GM21786 (cell line): ENCODE measurements around the gene TBX19.

Experiments
- ATAC-seq: cut with Tn5 transposase; IDR thresholded peaks from one replicate; pipeline ENCODE4 v1.9.1; 2021; ENCODE audit not compliant: unreplicated experiment

Gene TBX19

DNA sequence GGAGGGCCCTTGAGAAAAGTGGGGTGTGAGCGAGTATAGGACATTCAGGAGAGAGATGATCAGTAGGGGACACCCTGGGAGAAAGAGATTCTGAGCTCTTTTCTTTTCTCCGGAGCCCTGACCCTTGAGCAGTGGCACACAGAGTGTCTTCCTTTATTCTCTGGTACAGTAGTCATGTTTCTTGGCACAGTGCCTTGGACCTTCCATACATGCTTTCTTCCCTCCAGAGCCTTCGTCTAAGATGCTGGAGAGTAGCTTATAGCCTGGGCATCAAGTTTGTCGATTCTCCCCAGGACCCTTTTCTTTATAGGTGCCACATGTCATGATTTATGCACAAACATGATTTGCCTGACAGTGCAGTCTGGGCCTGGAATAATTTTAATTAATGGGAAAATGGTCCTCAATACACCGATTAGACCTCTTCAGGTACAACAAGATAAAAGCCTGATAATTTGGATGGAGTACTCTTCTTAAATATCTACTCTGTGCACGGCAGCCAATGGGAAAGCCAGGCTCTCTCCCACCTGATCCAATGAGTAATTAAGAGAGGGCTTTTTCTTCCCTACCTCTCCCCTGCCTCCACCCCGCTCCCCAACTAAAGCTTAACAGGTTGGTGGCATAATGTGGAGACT lies at the start of gene TBX19:
Gene TBX19 (plus strand): TSS at position 582 of the 632 bp plus-strand sequence. CDS start 214 bp downstream, outside the sequence.
- no peak for ATAC-seq

DNA sequence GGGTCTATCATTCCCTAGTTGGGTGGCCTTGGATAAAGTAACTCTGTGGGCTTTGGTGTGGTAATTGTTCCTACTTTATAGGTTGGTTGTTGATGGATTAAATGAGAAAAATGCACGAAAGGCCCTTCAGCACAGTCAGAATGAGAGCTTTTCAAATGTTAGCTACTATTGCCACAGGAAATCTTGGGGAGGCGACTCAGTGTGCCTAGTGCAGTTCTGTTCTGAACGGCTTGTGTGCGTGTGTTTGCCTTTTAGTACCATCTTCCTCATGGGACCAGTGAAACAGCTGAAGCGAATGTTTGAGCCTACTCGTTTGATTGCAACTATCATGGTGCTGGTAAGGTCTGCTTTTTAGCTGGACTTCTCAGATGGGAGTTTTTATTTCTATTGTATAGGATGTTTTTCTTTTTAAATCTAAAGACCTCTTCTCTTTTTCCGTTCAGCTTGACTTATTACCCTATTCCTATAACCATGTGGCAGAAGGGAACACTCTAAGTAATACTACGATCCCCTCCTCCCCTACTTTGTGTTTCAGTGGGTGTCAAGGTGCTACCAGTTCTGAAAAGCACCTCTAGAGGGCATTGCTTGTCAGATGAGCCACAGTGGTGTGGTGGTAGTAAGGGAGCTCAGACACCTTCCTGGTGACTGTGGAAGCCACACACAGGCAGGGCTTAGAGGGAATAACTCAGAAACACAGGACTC lies 45.7 kb upstream of the TBX19 start:
- peak; percentile 83 for ATAC-seq

- ATAC-seq, result peak; percentile 15
Measured at GRCh38 chr1:168235548-168235885, 45.2 kb upstream of the TBX19 start.

- ATAC-seq, result no peak
Measured at GRCh38 chr1:168235937-168236336, 44.7 kb upstream of the TBX19 start.

DNA sequence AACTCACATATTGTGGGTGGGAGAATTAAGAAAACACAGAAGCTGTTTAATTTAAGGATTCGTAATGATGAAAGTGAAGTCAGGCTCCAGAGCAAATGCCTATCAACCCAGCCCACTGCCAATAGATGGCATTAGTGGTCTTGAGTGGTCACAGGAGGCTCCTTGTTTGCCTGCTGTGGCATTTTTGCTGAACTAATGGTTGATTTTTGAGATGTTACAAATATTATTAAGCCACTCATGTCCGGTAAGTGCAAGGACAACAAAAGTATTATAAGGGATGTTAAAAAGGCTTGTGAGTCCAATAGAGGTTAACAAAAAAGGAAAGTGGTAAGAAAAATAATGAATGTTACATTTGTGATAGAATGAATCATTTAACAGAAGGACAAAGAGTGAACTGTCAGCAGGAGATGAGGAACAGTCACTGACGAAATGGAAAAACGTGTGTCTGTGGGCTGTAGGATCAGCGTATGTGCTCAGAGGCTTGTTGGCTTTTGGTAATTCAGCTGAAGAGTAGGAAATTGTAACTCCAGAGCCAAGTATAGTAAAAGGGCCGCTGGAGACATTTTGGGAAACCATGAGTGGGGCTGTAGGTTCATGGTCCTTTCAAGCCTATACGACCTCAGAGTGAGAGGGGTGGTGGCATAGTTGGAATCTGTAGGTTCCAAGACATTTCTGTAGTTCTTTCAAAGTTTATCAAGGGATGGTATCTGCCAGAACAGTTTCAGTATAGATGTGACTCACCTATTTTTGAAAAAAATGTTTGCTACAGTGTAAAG lies 43.7 kb upstream of the TBX19 start:
- peak; percentile 46 for ATAC-seq

DNA sequence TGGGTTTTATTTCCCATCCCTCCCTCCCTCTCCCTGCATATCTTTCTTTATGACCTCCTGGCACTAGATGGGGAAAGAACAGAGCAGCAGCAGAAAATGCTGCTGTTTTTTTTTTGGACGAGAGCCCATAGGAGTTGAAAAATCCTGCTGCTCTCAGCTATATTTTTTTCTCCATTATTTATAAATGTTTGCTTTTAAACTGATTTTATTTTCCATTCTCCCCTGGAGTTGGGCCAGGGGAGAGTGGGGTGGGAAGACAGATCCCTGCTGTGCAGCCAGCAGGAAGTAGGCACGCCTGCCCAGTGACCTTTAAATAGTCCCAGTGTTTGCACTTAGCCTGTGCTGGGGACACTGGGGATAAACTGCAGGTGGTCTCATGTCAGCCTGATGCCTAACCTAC lies 37.5 kb upstream of the TBX19 start:
- no peak for ATAC-seq

DNA sequence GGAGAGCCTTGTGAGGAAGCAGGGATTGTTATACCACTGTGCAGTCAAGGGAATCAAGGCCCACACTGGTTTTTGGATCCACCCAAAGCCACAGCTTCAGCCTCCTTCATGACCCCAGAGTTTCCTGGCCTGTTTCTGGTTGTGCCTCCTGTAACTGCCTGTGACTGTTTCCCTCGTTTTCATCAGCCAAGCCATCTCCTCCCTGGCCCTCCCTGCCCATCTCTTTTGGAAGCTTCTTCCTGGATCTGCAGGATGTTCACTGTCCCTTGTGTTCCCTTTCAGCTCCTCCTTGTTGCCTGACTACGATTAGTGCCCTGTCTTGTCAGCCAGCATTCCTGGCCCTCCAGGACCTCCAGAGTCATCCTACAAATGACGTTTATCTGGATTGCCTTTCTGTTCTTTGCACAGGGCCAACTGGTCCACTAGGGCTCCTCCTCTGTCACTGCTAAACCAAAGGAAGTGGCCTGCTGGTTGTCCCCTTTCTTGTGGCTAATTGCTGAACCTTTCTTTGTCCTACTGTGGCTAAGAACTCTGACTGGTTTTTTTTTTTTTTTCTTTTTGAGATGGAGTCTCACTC lies 37.0 kb upstream of the TBX19 start:
- ATAC-seq, result no peak

DNA sequence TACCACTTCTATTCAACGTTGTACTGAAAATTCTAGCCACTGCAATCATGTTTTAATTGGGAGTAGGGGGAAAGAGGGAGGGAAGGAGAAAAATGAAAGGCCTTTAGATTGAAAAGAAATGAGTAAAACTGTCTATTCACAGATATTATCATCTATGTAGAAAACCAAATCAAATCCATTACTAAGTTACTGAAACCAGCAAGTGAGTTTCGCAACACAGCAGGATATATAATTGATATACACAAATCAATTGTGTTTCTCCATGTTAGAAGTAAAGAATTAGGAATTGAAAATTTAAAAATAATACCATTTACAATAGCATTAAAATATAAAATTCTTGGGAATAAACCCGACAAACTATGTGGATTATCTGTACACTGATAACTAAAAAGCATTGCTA lies 35.6 kb upstream of the TBX19 start:
- no peak for ATAC-seq

GRCh38 chr1:168246506-168246905 lies 34.2 kb upstream of the TBX19 start:
- no peak for ATAC-seq

DNA sequence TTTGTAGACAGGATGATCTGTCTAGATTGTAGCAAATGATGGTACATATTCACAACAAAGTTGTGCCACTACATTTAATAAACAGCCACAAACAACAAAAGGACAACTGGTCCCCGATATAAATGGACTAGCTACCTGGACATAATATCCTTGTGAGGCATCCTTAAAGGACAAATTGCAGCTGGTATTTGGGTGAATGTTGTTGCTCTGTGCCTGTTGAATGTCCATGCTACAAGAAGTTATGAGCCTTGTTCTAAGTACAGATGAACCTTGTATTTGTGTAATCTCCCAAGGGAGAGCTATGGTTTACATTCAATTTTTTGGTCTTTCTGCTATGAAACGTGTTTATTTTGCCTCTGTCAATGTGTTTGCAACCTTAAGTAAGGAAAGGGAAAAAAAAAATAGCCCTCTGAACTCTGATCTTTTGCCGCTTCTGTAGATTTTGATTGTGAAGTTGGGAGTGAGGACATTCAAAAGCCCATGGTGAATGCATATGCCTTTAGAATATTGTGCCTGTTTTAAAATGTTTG lies 28.4 kb upstream of the TBX19 start:
- no peak for ATAC-seq

DNA sequence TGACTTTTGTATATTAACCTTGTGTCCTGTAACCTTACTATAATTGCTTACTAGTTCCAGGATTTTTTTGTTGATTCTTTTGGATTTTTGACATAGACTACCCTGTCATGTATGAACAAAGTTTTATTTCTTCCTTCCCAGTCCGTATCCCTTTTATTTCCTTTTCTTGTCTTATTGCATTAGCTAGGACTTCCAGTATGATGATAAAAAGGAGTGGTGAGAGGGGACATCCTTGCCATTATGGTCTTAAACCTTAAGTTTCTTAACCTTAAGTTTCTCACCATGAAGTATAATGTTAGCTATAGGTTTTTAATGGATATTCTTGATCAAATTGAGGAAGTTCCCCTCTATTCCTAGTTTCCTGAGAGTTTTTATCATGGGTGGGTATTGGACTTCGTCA lies 24.5 kb upstream of the TBX19 start:
- no peak for ATAC-seq

GRCh38 chr1:168257397-168257796 lies 23.3 kb upstream of the TBX19 start:
- ATAC-seq, result no peak

DNA sequence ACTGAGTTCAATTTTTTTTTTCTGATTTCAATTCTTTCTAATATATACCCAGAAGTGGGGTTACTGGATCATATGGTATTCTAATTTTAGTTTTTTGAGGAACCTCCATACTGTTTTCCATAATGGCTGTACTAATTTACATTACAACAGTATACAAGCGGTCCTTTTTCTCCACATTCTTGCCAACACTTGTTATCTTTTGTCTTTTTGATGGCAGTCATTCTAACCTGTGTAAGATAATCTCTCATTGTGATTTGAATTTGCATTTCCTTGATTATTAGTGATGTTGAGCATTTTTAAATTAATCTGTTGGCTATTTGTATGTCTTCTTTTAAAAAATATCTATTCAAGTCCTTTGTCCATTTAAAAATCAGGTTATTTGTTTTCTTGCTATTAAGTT lies 21.1 kb upstream of the TBX19 start:
- ATAC-seq, result no peak

DNA sequence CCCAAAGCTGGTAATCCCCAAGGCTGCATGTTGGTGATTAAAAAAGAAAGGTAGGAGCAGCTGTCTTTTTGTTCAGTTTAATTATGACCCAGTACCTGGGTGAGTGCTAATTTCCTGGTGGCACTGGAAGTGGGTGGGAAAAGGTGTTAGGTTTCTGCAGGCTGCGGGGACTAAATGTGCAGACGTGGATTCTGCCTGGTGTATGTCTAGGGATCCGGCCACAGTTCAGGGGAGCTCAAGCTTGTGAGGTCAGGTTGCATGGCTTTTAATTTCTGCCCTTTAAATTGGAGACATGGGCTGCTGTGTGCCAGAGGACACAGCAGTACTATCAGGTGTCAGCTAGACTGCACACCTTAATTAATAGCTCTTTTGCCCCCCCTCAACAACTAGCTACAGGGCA lies 20.3 kb upstream of the TBX19 start:
- no peak for ATAC-seq

GRCh38 chr1:168261390-168261789 lies 19.3 kb upstream of the TBX19 start:
- ATAC-seq, result no peak

GRCh38 chr1:168263130-168263529 lies 17.5 kb upstream of the TBX19 start:
- ATAC-seq, result no peak

DNA sequence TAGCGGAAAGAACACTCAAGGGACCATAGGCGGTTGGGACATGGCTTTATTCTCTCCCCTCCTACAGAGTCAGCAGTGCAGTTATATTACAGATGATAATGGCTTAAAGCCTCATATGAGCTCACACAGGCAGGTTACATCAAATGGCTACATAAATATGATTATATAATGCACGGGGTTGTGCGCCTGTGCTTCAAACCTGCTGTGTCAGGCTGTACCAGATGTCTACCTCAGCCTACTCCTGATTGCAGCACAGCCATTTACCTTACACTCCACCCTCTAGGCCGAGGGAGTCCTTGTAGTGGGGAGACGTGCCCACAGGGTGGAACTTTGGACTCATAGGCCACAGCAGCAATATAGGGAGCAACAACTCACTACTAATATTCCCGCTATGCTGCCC lies 16.4 kb upstream of the TBX19 start:
- no peak for ATAC-seq

DNA sequence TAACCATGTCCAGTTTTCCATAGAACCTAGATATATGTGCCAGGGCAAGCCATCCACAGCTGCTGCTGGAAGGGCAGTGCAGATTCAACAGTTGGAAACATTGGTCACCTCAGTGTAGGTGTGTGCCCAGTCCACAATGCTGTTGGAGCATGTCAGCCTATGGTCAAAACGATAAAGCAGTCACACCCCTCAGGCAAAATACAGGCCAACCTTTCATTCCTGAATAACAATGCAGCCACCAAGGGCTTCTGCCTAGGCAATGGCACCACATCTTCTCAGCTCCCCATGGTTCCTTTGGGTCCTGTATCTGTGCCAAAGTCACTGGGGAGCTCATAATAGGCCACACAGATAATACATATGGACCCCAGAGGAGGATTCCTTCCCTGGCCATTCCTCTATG lies 15.1 kb upstream of the TBX19 start:
- no peak for ATAC-seq

DNA sequence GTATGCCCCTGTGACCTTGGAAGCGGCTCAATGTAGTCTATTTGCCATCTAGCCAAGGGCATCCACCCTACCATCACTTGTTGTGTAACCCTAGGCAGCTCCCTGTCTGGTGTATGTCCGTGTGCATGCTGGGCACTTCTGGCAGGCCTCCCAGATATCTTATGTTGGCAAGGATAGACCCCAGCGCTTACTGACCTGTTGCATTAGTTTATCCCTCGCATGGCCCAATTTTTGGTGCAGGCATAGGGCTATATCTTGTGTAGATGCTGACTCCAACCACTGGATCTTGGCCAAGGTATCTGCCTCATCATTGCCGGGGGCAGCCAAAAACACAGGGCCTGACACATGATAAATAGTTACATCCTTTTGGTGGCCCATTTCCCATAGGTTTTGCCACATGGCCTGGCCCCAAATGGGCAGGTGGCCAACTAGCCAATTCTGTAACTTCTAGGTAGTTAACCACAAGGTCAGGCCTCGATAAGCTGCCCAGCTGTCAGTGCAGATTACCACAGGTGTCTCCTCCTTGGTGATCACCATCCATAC lies 14.0 kb upstream of the TBX19 start:
- ATAC-seq, result no peak

DNA sequence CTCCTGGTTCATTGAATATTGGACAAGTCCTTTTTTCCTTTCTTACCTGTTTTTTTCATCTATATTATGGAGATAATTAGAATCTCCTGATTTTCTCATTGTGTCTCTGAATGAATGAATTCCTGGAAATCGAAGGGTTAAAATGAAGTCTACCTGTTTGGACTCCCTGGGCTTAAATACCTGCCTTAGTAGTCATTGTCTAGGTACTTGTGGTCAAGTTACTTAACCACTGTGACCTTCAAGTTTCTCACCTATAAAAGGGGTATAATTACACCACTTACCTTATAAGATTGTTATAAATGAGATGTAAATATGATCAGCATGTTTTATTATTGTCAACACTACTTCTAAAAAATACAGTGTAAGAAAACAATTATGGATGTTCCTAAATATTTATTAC lies 9.0 kb upstream of the TBX19 start:
- no peak for ATAC-seq

GRCh38 chr1:168273575-168273974 lies 7.1 kb upstream of the TBX19 start:
- no peak for ATAC-seq
